ENCODE measurements around the gene LHX2. TPM values are rescaled to one million over a fixed set of nuclear protein-coding genes. Genes with fewer than 3 reads are reported as not detected.

LHX2 gene
- total RNA-seq, 2 donors from 2014 or later = not detected

DNA sequence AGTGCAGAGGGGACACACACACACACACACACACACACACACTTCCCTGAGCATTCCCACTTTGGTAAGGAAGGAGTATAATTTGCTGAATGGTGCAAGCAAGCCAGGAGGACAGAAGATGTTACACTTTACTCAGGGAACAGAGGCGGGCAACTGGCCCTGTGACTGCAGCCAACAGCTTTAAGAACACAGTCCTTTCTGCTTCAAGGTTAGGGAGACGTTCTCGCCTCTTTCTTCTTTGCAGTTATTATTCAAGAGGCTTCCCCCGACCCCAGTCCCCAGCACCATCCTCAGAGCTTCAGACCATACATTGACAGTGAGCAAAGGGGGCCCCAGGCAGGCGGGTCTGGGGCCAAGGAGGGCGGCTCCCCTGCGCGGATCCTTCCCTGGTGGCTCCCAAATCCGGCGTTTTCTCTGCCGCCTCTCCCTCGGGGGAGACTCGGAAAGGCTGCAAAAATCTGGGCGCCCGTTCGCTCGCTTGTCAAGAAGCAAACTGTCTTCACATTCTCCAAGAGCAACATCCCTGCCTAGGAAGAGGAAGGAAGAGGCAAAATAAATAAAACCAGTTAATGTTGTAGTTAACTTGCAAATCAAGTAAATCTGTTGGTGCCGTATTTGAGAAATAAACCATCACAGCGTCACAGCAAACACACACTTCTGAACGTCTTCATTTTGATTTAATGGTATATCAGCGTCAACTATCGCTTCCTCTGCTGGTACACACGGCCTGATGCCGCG is 3.8 kb upstream of the LHX2 start:
- ATAC-seq (ENCODE audit: insufficient number of reproducible peaks, low FRiP score, low read depth) (no peak), DNase-seq (ENCODE audit: low spot score) (no peak)
- Histone ChIP-seq H3K36me3 (no peaks in the 10 kb centered on the region), H3K4me1 (ENCODE audit: control insufficient read depth in 1 of 2, low read depth in 2 of 2) (peaks cover 20 to 29% of the 10 kb centered on the region in 2 donors), H3K9me3 (no peaks in the 10 kb centered on the region), H3K4me3 (no peak overlapping the region), H3K27ac (no peak overlapping the region), H3K27me3 (replicated peaks; ENCODE audit: insufficient read depth) (peaks cover 72% of the 10 kb centered on the region)
- TF ChIP-seq, protein P1, sequence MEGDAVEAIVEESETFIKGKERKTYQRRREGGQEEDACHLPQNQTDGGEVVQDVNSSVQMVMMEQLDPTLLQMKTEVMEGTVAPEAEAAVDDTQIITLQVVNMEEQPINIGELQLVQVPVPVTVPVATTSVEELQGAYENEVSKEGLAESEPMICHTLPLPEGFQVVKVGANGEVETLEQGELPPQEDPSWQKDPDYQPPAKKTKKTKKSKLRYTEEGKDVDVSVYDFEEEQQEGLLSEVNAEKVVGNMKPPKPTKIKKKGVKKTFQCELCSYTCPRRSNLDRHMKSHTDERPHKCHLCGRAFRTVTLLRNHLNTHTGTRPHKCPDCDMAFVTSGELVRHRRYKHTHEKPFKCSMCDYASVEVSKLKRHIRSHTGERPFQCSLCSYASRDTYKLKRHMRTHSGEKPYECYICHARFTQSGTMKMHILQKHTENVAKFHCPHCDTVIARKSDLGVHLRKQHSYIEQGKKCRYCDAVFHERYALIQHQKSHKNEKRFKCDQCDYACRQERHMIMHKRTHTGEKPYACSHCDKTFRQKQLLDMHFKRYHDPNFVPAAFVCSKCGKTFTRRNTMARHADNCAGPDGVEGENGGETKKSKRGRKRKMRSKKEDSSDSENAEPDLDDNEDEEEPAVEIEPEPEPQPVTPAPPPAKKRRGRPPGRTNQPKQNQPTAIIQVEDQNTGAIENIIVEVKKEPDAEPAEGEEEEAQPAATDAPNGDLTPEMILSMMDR (IDR thresholded peaks at IDR 0.05) = no peak

DNA sequence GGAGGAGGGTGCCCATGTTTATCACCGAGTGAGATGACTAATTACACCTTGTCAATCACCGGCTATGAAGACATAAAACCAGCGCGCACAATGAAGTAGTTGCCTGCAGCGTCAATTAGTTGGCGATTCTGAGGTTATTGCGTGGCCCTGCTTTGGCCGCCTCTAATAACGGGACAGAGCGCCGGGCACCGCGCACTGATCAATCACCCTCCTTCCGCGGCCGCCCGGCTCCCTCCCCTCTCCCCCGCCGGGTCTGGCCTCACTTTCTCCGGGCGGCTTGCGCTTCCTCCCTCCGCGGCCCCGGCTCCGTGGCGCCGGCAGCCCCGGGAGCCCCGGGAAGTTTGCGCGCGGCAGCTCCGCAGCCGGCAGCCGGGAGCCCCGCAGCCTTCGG is 3.3 kb upstream of the LHX2 start:
- H3K36me3 ChIP-seq = no peaks in the 10 kb centered on the region
- peak overlapping the region; percentile 46 for H3K4me3 ChIP-seq
- H3K27me3 ChIP-seq (replicated peaks; ENCODE audit: insufficient read depth) = peaks cover 72% of the 10 kb centered on the region
- peaks cover 20 to 35% of the 10 kb centered on the region in 2 donors for H3K4me1 ChIP-seq (ENCODE audit: control insufficient read depth in 1 of 2, low read depth in 2 of 2)
- ATAC-seq (ENCODE audit: insufficient number of reproducible peaks, low FRiP score, low read depth) (no peak), DNase-seq (ENCODE audit: low spot score) (no peak)
- TF ChIP-seq, protein P1 (IDR thresholded peaks at IDR 0.05) = no peak
- no peaks in the 10 kb centered on the region for H3K9me3 ChIP-seq
- no peak overlapping the region for H3K27ac ChIP-seq

DNA sequence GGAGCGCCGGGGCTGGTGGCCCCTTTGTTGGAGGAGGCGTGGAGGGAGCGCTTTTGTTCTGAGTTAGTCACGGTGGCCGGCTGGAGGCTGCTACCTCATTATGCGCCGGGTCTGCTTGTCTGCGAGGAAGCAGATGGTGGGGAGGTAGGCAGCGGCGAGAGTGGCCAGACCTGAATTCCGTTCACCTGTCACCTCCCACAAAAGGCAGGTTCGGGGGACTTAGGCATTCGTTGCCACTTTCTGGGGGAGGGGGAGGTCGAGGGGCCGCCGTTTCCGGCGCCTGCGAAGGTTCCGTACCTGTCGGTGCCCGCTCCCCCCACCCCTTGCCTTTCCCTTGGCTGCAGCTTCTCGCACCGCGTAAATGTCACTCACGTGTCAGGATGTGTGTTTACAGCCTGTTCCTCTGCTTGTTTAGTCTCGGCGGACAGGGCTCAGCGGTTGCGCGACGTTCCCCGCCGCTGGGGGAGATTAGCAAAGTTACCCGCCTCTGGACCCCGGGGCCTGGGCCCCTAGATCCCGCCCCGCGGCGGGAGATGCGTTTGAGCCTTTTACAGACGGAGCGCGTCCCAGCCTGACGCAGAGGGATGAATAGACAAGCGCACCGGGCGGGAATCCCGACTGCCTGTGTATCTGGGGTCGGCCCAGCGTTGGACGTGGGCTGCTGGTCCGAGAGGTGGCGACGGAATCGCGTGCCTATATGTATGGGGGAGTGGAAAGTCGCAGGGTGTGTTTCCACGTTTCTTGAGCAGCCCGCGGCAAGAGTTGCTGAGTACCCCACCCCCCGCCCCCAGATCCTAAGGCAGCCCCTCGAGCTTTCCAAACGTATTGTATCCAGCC is 2.7 kb upstream of the LHX2 start:
- TF ChIP-seq, protein P1 (IDR thresholded peaks at IDR 0.05) = no peak
- H3K4me3 ChIP-seq = peak overlapping the region; percentile 46
- H3K9me3 ChIP-seq = no peaks in the 10 kb centered on the region
- H3K27ac ChIP-seq = no peak overlapping the region
- DNase-seq (ENCODE audit: low spot score) = no peak
- ATAC-seq (ENCODE audit: insufficient number of reproducible peaks, low FRiP score, low read depth) = no peak
- peaks cover 20 to 35% of the 10 kb centered on the region in 2 donors for H3K4me1 ChIP-seq (ENCODE audit: control insufficient read depth in 1 of 2, low read depth in 2 of 2)
- no peaks in the 10 kb centered on the region for H3K36me3 ChIP-seq
- H3K27me3 ChIP-seq (replicated peaks; ENCODE audit: insufficient read depth) = peaks cover 70% of the 10 kb centered on the region

DNA sequence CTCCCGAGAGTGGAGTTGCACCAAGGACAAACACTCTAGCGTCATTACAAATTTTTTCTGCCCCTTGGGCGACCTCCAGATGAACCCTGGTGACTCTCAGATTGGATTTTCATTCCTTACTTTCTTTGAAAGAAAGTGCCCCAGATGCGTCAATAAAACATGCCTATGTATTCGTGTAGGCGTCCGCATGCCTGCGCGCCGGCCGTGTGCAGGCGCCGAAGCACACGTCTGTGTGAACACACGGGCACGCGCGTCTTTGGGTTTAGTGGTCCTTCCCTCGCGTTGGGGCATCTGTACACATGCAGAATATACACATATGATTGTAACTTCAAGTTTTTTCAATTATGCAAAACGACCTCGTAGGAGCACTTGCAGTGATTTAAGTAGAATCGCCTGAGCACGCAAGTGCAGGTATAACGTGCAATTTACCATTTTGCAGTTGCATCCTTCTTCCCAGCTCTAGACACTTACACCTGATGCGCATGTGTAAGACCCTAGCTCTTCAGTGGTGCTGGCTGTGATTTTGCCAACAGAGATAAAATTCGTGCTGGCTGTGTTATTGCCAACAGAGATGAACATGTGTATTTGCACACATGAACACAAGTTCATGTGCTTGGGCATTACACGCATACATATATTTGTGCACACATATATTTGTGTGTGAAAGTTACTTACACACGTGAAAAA is 1.9 kb upstream of the LHX2 start:
- Histone ChIP-seq H3K4me3 (no peak overlapping the region), H3K27ac (no peak overlapping the region), H3K9me3 (no peaks in the 10 kb centered on the region), H3K36me3 (no peaks in the 10 kb centered on the region), H3K27me3 (replicated peaks; ENCODE audit: insufficient read depth) (peaks cover 72% of the 10 kb centered on the region), H3K4me1 (ENCODE audit: control insufficient read depth in 1 of 2, low read depth in 2 of 2) (peaks cover 20 to 35% of the 10 kb centered on the region in 2 donors)
- no peak for DNase-seq (ENCODE audit: low spot score)
- TF ChIP-seq, protein P1 (IDR thresholded peaks at IDR 0.05) = no peak
- no peak for ATAC-seq (ENCODE audit: insufficient number of reproducible peaks, low FRiP score, low read depth)

DNA sequence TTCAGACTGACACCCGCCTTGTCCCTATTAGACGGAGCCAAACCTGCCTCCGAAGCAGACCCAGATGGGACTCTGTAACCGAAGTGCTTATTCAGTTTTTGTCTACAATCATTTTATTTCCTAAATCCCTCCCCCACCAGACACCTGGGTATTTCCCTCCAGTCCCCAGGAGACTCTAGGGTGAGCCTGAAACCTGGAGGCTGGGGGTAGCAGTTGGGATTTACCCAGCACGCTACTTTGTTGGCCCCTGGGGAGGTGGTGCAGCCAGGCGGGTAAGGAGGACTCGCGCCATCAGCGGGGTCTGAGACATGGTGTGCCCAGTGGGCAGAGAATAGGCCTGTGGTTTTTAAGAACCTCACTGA is 1.3 kb upstream of the LHX2 start:
- no peak for DNase-seq (ENCODE audit: low spot score)
- Histone ChIP-seq H3K36me3 (no peaks in the 10 kb centered on the region), H3K9me3 (no peaks in the 10 kb centered on the region), H3K4me1 (ENCODE audit: control insufficient read depth in 1 of 2, low read depth in 2 of 2) (peaks cover 20 to 35% of the 10 kb centered on the region in 2 donors), H3K27me3 (replicated peaks; ENCODE audit: insufficient read depth) (peaks cover 76% of the 10 kb centered on the region), H3K4me3 (no peak overlapping the region), H3K27ac (no peak overlapping the region)
- ATAC-seq (ENCODE audit: insufficient number of reproducible peaks, low FRiP score, low read depth) = no peak
- TF ChIP-seq, protein P1 (IDR thresholded peaks at IDR 0.05) = no peak

Data from thoracic aorta (tissue), 2 donors.